ENCODE measurements around the gene SYT6. TPM values are rescaled to one million over a fixed set of nuclear protein-coding genes. Genes with fewer than 3 reads are reported as not detected.

SYT6 gene
- total and polyA plus RNA-seq, 2 of the 13 experiments (the other 11 are each of a cell fraction or from before 2014, with no cell fraction given), result not detected

GRCh38 chr1:114108751-114109255 is 44.9 kb downstream of the SYT6 start:
- no peaks in the 10 kb centered on the region for H4K20me1 ChIP-seq (ENCODE audit: insufficient read depth, low read length)
- no peak overlapping the region for H3K4me2 ChIP-seq (ENCODE audit: low read depth, low read length)
- ATAC-seq, result no peak
- BruUV-seq (replicated peaks), result no TSS peak
- H3K9ac ChIP-seq (ENCODE audit: insufficient read depth, low read depth, low read length), result no peak overlapping the region
- FAIRE-seq, result no peak
- no peaks in the 10 kb centered on the region for H3K9me3 ChIP-seq (ENCODE audit: low read length)
- peaks cover 0 to 8% of the 10 kb centered on the region in 2 experiments; a peak in 2 of 5 replicates for H3K27me3 ChIP-seq (ENCODE audit: control insufficient read depth in 1 of 2, insufficient read depth in 2 of 2, low read length in 2 of 2)
- POLR2A ChIA-PET, result no interaction called here
- DNase-seq (ENCODE audit: low spot score), result no peak
- no peaks in the 10 kb centered on the region for H3K79me2 ChIP-seq (ENCODE audit: insufficient read depth, low read length)
- H3K4me1 ChIP-seq (ENCODE audit: insufficient read depth, low read length), result no peaks in the 10 kb centered on the region
- in situ Hi-C loops (cut with HindIII; ENCODE audit: extremely low pct_ligation_motif_present, low pct_unique_long_range_greater_than_20kb) (no loop called here), intact Hi-C loops (cut with micrococcal nuclease; ENCODE audit: unreplicated experiment) (no loop called here)
- no peak for TF ChIP-seq ZNF546 (CRISPR knock-in tag; conservative IDR thresholded peaks at IDR 0.05)
- no peak for TF ChIP-seq ZFP62 (CRISPR knock-in tag; IDR thresholded peaks at IDR 0.05)
- no peak for TF ChIP-seq FOXM1 (CRISPR knock-in tag; IDR thresholded peaks at IDR 0.05)
- TF ChIP-seq POLR2AphosphoS5 (IDR thresholded peaks at IDR 0.05; ENCODE audit: low read depth, low read length), result no peak
- TF ChIP-seq ELF3 (CRISPR knock-in tag; IDR thresholded peaks at IDR 0.05), result no peak
- TF ChIP-seq SOX13 (IDR thresholded peaks at IDR 0.05), result no peak
- no peak for TF ChIP-seq SOX13 (CRISPR knock-in tag; conservative IDR thresholded peaks at IDR 0.05 in 1 of 2, IDR thresholded peaks at IDR 0.05 in 1 of 2)
- TF ChIP-seq, protein P1, sequence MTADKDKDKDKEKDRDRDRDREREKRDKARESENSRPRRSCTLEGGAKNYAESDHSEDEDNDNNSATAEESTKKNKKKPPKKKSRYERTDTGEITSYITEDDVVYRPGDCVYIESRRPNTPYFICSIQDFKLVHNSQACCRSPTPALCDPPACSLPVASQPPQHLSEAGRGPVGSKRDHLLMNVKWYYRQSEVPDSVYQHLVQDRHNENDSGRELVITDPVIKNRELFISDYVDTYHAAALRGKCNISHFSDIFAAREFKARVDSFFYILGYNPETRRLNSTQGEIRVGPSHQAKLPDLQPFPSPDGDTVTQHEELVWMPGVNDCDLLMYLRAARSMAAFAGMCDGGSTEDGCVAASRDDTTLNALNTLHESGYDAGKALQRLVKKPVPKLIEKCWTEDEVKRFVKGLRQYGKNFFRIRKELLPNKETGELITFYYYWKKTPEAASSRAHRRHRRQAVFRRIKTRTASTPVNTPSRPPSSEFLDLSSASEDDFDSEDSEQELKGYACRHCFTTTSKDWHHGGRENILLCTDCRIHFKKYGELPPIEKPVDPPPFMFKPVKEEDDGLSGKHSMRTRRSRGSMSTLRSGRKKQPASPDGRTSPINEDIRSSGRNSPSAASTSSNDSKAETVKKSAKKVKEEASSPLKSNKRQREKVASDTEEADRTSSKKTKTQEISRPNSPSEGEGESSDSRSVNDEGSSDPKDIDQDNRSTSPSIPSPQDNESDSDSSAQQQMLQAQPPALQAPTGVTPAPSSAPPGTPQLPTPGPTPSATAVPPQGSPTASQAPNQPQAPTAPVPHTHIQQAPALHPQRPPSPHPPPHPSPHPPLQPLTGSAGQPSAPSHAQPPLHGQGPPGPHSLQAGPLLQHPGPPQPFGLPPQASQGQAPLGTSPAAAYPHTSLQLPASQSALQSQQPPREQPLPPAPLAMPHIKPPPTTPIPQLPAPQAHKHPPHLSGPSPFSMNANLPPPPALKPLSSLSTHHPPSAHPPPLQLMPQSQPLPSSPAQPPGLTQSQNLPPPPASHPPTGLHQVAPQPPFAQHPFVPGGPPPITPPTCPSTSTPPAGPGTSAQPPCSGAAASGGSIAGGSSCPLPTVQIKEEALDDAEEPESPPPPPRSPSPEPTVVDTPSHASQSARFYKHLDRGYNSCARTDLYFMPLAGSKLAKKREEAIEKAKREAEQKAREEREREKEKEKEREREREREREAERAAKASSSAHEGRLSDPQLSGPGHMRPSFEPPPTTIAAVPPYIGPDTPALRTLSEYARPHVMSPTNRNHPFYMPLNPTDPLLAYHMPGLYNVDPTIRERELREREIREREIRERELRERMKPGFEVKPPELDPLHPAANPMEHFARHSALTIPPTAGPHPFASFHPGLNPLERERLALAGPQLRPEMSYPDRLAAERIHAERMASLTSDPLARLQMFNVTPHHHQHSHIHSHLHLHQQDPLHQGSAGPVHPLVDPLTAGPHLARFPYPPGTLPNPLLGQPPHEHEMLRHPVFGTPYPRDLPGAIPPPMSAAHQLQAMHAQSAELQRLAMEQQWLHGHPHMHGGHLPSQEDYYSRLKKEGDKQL (CRISPR knock-in tag; IDR thresholded peaks at IDR 0.05; ENCODE audit: low read depth), result no peak
- TF ChIP-seq ZNF354B (CRISPR knock-in tag; IDR thresholded peaks at IDR 0.05), result no peak
- no peak for TF ChIP-seq ZNF180 (CRISPR knock-in tag; IDR thresholded peaks at IDR 0.05; ENCODE audit: borderline replicate concordance, low read depth)
- TF ChIP-seq, protein P2, sequence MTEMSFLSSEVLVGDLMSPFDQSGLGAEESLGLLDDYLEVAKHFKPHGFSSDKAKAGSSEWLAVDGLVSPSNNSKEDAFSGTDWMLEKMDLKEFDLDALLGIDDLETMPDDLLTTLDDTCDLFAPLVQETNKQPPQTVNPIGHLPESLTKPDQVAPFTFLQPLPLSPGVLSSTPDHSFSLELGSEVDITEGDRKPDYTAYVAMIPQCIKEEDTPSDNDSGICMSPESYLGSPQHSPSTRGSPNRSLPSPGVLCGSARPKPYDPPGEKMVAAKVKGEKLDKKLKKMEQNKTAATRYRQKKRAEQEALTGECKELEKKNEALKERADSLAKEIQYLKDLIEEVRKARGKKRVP (CRISPR knock-in tag; IDR thresholded peaks at IDR 0.05), result no peak
- no peak for TF ChIP-seq ZEB1 (IDR thresholded peaks at IDR 0.05; ENCODE audit: insufficient replicate concordance, low read depth)
- H3K36me3 ChIP-seq (replicated peaks in 1 of 2; ENCODE audit: control insufficient read depth in 1 of 2, insufficient read depth in 2 of 2, low read length in 2 of 2), result no peaks in the 10 kb centered on the region
- no peak overlapping the region for H2AFZ ChIP-seq (ENCODE audit: low read length)
- CTCF ChIA-PET (ENCODE audit: low intra/inter-chr PET ratio, low total read pairs), result no interaction called here
- WGBS (ENCODE audit: low lambda C conversion rate), result 53% methylated on average over 3 of the region's 4 CpGs
- H3K27ac ChIP-seq (ENCODE audit: extremely low read length, insufficient read depth, low read length), result no peak overlapping the region
- no peak overlapping the region for H3K4me3 ChIP-seq (replicated peaks in 1 of 3; ENCODE audit: insufficient read depth in 1 of 3, low read depth in 2 of 3, low read length in 3 of 3)

Measured in HepG2 (cell line).